ENCODE data around the gene SLC29A3.

DNA sequence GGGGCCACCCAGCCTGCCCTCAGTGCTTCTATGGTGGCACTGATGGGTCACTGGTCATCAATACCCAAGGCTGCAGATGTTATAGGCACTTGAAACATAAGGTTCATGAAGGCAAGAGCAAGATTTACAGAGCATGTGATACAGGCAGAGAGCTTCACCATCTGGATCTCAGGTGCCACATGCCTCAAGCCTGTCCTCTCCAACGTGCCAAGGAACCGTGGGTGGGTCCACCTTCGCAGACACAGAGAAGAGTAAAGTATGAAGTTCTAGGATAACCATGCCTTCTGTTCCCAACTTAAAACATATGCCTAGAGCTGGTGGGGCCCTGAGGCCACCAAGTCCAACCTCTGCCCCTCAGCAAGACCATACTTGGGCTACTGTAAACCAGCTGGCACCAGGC lies 51.0 kb downstream of the SLC29A3 start:
- TF ChIP-seq CTCF (IDR thresholded peaks at IDR 0.05; ENCODE audit: borderline replicate concordance, extremely low read depth, low read length, poor library complexity, severe bottlenecking) (no peak), EZH2 (IDR thresholded peaks at IDR 0.05; ENCODE audit: borderline replicate concordance, low read depth, low read length, severe bottlenecking) (no peak)

All from DND-41 (cell line).